Spinal cord (tissue), 10 donors: ENCODE measurements around the gene NUP98. TPM values are rescaled to one million over a fixed set of nuclear protein-coding genes. Genes with fewer than 3 reads are reported as not detected.

ENCODE experiments used
- DNase-seq, 6 donors: peaks; one replicate each; pipeline versions ENCODE4 v3.0.0 to v3.0.0-alpha.2; 2013 to 2015; ENCODE audit warnings: low spot score in 6 of 6, low read depth in 4 of 6
- H3K27ac ChIP-seq: one replicate; pipeline ENCODE4 v1.5.1; 2013; ENCODE audit warnings: low read depth, low read length, control low read depth
- H3K27me3 ChIP-seq: one replicate; pipeline ENCODE4 v1.6.1; 2013; ENCODE audit warnings: low read length; ENCODE audit not compliant: control insufficient read depth, insufficient read depth
- H3K36me3 ChIP-seq: one replicate; pipeline ENCODE4 v1.6.1; 2013; ENCODE audit warnings: low read length; ENCODE audit not compliant: control insufficient read depth, insufficient read depth
- H3K4me1 ChIP-seq: one replicate; pipeline ENCODE4 v1.6.1; 2013; ENCODE audit warnings: low read length; ENCODE audit not compliant: control insufficient read depth, insufficient read depth
- H3K4me3 ChIP-seq: one replicate; pipeline ENCODE4 v1.5.1; 2013; ENCODE audit warnings: low read depth, low read length, control low read depth
- H3K9me3 ChIP-seq: one replicate; pipeline ENCODE4 v1.6.1; 2013; ENCODE audit warnings: low read length; ENCODE audit not compliant: control insufficient read depth, insufficient read depth
- WGBS: methylation state at CpG from one replicate; pipeline ENCODE4 v1.1.5; 2013; ENCODE audit warnings: missing lambda C conversion rate; ENCODE audit not compliant: insufficient coverage; 5-methylcytosine and 5-hydroxymethylcytosine counted together
- polyA plus RNA-seq, 2 donors: library from polyadenylated mRNA; unstranded; fragments of 120-200 nt; gene quantifications; one replicate each; pipeline ENCODE4 v1.2.1, GENCODE V29; 2013; ENCODE audit not compliant: insufficient read length in 2 of 2
- total RNA-seq, 2 donors: library from RNA; depleted of rRNA in 1 of 2; stranded (reverse); fragments of 120-200 nt in 1 of 2; fragments of >200 nt in 1 of 2; gene quantifications; one replicate each; pipeline versions ENCODE4 v1.2.3 to v1.2.4, GENCODE V29; 2013 to 2014
- donor health status: healthy.

NUP98 gene
- total and polyA plus RNA-seq, 4 donors, result 36.0 to 72.7 (median 52.1) TPM

- no peak for DNase-seq
- H3K36me3 ChIP-seq, result peaks cover 39% of the 10 kb centered on the region
- no CpG with 5 or more reads among the region's 2 CpGs for WGBS
- no peaks in the 10 kb centered on the region for H3K4me1 ChIP-seq
- no peaks in the 10 kb centered on the region for H3K27me3 ChIP-seq
- H3K9me3 ChIP-seq, result no peaks in the 10 kb centered on the region
- H3K27ac ChIP-seq, result no peak overlapping the region
- H3K4me3 ChIP-seq, result no peak overlapping the region
Measured at GRCh38 chr11:3722100-3722499, 75.3 kb downstream of the NUP98 start.

GRCh38 chr11:3720997-3721396 is 76.4 kb downstream of the NUP98 start:
- Histone ChIP-seq H3K27ac (no peak overlapping the region), H3K4me1 (no peaks in the 10 kb centered on the region), H3K4me3 (no peak overlapping the region), H3K27me3 (no peaks in the 10 kb centered on the region), H3K36me3 (peaks cover 44% of the 10 kb centered on the region), H3K9me3 (no peaks in the 10 kb centered on the region)
- DNase-seq, result no peak
- WGBS, result no CpG with 5 or more reads among the region's 2 CpGs

GRCh38 chr11:3712274-3712673 is 85.1 kb downstream of the NUP98 start:
- WGBS, result 40% methylated on average over 2 of the region's 6 CpGs
- H3K27ac ChIP-seq, result no peak overlapping the region
- H3K36me3 ChIP-seq, result peaks cover 31% of the 10 kb centered on the region
- no peaks in the 10 kb centered on the region for H3K9me3 ChIP-seq
- H3K27me3 ChIP-seq, result no peaks in the 10 kb centered on the region
- no peak overlapping the region for H3K4me3 ChIP-seq
- no peak for DNase-seq
- no peaks in the 10 kb centered on the region for H3K4me1 ChIP-seq

- H3K9me3 ChIP-seq, result no peaks in the 10 kb centered on the region
- no peak for DNase-seq
- WGBS, result no CpG with 5 or more reads among the region's 4 CpGs
- no peak overlapping the region for H3K4me3 ChIP-seq
- H3K27ac ChIP-seq, result no peak overlapping the region
- H3K36me3 ChIP-seq, result peaks cover 24% of the 10 kb centered on the region
- no peaks in the 10 kb centered on the region for H3K27me3 ChIP-seq
- H3K4me1 ChIP-seq, result no peaks in the 10 kb centered on the region
Measured at GRCh38 chr11:3710485-3711259, 86.7 kb downstream of the NUP98 start.

GRCh38 chr11:3709977-3710376 is 87.4 kb downstream of the NUP98 start:
- peaks cover 17% of the 10 kb centered on the region for H3K36me3 ChIP-seq
- no peak overlapping the region for H3K27ac ChIP-seq
- no peaks in the 10 kb centered on the region for H3K9me3 ChIP-seq
- peak in 1 of 6 donors; percentile 17 for DNase-seq
- no peaks in the 10 kb centered on the region for H3K4me1 ChIP-seq
- no peak overlapping the region for H3K4me3 ChIP-seq
- no peaks in the 10 kb centered on the region for H3K27me3 ChIP-seq
- no CpG with 5 or more reads among the region's 1 CpG for WGBS

- Histone ChIP-seq H3K36me3 (peaks cover 24% of the 10 kb centered on the region), H3K4me1 (no peaks in the 10 kb centered on the region), H3K27me3 (no peaks in the 10 kb centered on the region), H3K27ac (no peak overlapping the region), H3K4me3 (no peak overlapping the region), H3K9me3 (no peaks in the 10 kb centered on the region)
- no CpG with 5 or more reads among the region's 2 CpGs for WGBS
- no peak for DNase-seq
Measured at GRCh38 chr11:3707176-3707575, 90.2 kb downstream of the NUP98 start.

GRCh38 chr11:3703383-3703782 is 94.0 kb downstream of the NUP98 start:
- WGBS, result 100% methylated on average over 1 of the region's 3 CpGs
- H3K4me1 ChIP-seq, result no peaks in the 10 kb centered on the region
- no peak overlapping the region for H3K4me3 ChIP-seq
- no peaks in the 10 kb centered on the region for H3K27me3 ChIP-seq
- peaks cover 40% of the 10 kb centered on the region for H3K36me3 ChIP-seq
- no peak overlapping the region for H3K27ac ChIP-seq
- no peaks in the 10 kb centered on the region for H3K9me3 ChIP-seq
- DNase-seq, result no peak

- Histone ChIP-seq H3K36me3 (peaks cover 52% of the 10 kb centered on the region), H3K27ac (no peak overlapping the region), H3K4me3 (no peak overlapping the region), H3K9me3 (no peaks in the 10 kb centered on the region), H3K27me3 (no peaks in the 10 kb centered on the region), H3K4me1 (no peaks in the 10 kb centered on the region)
- no CpG with 5 or more reads among the region's 2 CpGs for WGBS
- no peak for DNase-seq
Measured at GRCh38 chr11:3700910-3701309, 96.4 kb downstream of the NUP98 start.

GRCh38 chr11:3700410-3700809 is 96.9 kb downstream of the NUP98 start:
- no peak for DNase-seq
- no CpG with 5 or more reads among the region's 2 CpGs for WGBS
- peaks cover 53% of the 10 kb centered on the region for H3K36me3 ChIP-seq

GRCh38 chr11:3686751-3687150 is 110.6 kb downstream of the NUP98 start:
- Histone ChIP-seq H3K27me3 (no peaks in the 10 kb centered on the region), H3K27ac (no peak overlapping the region), H3K36me3 (peaks cover 46% of the 10 kb centered on the region), H3K4me3 (no peak overlapping the region), H3K9me3 (no peaks in the 10 kb centered on the region), H3K4me1 (no peaks in the 10 kb centered on the region)
- WGBS, result no CpG with 5 or more reads among the region's 4 CpGs
- DNase-seq, result no peak

More at GRCh38 chr11:3700410-3700809, 96.9 kb downstream of the NUP98 start:
- no peaks in the 10 kb centered on the region for H3K4me1 ChIP-seq
- no peaks in the 10 kb centered on the region for H3K9me3 ChIP-seq
- no peak overlapping the region for H3K4me3 ChIP-seq
- H3K27me3 ChIP-seq, result no peaks in the 10 kb centered on the region
- no peak overlapping the region for H3K27ac ChIP-seq
